HG02973 (cell line): ENCODE data around the gene SCUBE1.

Source experiments
- ATAC-seq: cut with Tn5 transposase; IDR thresholded peaks from one replicate; pipeline ENCODE4 v1.9.1; 2021; ENCODE audit warnings: moderate library complexity; ENCODE audit not compliant: unreplicated experiment

The SCUBE1 gene

DNA sequence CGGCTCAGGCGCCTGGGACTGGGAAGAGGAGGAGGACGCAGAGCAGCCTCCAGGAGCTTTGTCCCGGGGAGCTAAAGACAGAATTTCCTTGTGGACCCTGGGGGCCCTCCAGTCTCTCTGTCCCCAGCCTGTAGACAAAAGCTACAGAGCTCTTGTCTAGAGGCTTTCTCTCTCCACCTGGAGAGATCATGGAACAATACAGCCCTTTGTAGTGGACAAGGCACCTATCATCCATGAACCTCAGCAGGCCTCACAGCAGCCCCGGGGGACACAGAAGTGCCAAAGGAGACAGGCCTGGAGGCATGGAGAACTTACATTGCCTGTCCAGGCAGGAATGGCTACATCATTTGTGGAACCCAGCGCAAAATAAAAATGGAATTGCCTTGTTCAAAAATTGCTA lies 100.5 kb downstream of the SCUBE1 start:
- ATAC-seq = no peak

DNA sequence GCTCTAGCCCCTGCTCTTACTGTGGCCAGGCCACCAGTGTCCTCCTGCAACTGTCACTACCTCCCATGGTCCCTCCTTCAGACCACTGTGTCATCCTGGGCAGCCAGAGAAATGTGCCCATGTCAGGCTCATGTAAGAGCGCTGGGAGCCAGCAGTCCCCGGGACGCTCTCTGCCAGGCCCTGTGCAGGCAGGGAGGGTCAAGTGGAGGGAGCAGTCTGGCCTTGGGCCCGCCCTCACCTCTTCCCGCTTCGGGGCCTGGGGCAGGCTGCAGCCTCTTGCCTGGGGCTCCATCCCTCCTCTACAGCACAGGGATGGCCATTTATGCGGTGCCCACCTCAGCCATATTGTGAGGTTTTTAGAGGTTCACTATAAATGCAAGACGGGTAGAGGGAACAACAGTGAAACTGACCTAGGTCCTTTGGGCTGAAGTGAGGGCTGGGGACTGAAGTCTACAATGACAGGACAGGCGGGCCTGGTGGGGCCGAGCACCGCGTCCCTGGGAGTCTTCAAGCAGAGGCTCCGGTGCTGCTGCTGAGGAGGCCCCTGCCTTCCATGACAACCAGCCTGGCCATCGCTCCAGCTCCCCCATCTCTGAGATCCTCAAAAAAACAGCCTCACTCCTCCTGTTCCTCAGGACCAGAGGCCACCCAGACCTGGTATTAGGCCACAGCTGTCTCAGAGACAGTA lies 101.3 kb downstream of the SCUBE1 start:
- ATAC-seq = no peak

DNA sequence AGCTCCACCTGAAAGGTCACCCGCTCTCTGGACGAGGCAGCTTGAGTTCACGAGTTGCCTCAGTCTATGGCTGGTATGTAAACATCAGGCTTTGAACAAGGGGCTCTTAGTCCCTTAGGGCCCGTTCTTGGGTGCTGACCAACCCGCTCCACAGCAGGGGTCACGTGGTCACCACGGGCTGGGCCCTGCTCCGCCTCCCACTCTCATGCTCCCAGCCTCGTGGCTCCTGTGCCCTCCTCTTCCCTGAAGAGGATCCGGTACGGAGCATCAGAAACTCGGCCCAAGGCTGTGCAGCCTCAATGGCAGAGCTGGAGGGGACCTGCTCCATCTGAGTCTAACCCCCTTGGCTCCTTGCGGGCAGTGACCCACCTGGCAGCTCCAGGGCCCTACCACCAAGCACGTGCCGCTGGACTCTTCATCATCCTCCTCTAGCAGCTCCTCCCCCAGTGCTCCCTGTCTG lies 102.0 kb downstream of the SCUBE1 start:
- ATAC-seq = no peak

GRCh38 chr22:43240614-43241013 lies 102.6 kb downstream of the SCUBE1 start:
- ATAC-seq = no peak

- no peak for ATAC-seq
Measured at GRCh38 chr22:43239956-43240355, 103.2 kb downstream of the SCUBE1 start.

GRCh38 chr22:43239193-43239780 lies 103.9 kb downstream of the SCUBE1 start:
- no peak for ATAC-seq

GRCh38 chr22:43238526-43239006 lies 104.6 kb downstream of the SCUBE1 start:
- no peak for ATAC-seq

DNA sequence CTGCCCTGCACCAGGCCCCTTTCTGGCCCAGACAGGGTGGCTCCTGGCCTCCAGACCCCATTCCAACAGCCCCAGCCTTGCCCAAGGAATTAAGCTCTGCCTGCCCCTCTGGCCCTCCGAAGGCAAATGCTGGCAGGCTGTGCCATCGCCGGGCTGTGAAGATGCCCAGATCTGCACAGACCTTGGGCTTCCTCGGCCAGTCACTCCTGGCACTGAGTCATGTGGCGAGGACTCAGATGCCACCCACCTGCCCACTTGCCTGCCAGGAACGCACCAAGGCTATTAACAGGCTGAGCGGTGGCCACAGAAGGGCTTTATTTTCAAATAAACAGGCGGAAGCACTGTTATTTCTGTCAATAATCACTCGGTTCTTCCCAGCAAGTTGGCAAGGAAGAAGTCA lies 105.9 kb downstream of the SCUBE1 start:
- ATAC-seq = no peak

- ATAC-seq = no peak
Measured at GRCh38 chr22:43236411-43237166, 106.6 kb downstream of the SCUBE1 start.

GRCh38 chr22:43235445-43236409 lies 107.4 kb downstream of the SCUBE1 start:
- no peak for ATAC-seq

DNA sequence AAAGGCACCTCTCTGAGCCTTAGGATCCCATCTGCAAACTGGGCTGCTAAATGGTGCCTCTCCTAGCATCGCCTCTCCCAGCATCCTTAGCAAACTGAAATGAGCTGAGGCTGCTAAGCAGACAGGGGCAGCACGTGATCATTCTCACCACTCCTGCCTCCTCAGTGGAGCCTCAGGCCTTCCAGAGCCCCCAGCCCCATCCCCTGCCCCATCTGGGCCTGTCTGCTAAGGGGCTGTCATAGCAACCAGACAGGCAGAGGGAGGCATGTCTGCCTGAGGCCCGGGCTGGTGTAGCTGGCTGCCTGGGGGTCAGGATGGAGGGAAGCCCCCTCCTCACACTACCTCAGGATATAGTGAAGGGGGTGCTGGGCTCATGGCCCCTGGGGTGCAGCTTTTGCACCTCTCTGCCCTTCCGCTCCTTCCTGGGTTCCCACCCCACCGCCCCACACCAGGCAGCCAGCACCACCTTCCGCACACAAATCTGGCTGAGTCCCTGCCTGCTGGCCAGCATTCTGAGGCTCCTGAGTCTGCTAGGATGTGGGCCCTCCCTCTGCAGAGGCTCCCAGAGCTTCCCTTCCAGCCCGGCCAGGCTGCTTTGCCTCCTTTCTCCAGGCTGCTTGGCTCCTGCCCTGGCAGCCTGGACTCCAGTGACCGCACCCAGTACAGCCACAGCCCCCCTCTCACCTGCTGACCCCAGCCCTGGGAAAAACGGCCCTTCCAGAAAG lies 108.7 kb downstream of the SCUBE1 start:
- ATAC-seq = no peak

DNA sequence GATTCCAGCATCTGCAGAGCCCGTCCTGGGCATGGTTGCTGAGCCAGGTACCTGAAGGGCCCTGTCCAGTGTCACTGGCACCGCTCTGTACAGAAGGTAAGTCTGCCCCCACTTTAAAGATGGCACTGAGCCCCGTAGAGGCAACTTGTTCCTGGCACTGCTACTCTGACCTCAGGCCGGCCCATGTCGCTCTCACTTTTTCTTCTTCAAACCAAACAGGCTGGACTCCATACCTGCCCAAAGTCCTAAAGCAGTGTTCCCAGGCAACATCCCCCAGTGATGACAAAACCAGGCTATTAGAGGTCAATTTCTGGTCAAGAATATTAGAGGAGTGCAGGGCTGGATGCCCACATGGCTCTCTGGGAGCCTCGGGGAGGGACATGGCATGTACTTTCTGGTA lies 109.6 kb downstream of the SCUBE1 start:
- ATAC-seq = no peak

GRCh38 chr22:43232445-43232844 lies 110.7 kb downstream of the SCUBE1 start:
- ATAC-seq = no peak

DNA sequence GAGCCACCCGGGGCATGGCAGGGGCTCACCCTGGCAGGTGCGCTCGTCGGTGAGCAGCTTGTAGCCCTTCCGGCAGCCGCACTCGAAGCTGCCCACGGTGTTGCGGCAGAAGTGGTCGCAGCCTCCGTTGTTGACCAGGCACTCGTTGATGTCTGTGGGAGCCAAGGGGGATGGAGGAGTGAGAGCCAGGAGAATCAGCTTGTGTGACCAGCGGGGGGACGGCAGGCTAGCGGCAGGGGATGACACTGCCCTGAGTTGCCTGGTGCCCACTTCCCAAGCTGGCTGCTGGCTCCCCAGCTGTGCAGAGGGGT lies 111.5 kb downstream of the SCUBE1 start:
- ATAC-seq = no peak

DNA sequence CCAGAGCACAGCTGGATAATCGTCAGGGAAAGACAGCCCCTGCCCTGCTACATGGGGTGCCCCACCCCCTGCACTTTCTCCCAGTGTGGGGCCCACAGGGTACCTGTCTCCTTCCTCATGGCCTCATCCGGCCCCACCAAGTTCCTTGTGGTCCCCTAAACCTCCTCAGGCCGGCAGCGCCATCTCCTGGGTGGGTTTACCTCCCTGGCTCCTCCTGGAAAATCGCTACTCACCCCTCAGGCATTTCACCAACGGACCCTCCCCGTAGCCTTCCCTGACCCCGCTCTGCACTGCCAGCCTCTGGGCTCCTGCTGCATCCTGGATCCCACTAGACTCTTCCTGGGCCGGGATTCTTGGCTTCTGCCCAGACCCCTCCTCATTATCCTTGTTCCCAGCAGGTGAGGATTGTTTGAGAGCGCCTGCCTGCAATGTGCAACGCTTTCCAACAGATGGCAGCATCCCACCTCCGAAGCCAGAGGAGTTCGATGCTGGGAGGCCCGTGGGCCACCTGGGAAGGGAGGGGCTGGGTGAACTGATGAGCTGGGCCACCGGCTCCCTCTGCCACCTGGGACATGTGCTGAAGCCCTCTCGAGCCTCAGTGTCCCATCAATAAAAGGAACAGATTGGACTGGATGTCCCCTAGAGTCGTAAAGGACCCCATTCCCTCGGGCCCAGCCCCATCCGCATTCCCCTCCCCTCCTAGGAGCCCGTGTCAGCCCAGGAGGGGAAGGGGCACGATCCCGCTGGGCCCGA lies 112.0 kb downstream of the SCUBE1 start:
- no peak for ATAC-seq

DNA sequence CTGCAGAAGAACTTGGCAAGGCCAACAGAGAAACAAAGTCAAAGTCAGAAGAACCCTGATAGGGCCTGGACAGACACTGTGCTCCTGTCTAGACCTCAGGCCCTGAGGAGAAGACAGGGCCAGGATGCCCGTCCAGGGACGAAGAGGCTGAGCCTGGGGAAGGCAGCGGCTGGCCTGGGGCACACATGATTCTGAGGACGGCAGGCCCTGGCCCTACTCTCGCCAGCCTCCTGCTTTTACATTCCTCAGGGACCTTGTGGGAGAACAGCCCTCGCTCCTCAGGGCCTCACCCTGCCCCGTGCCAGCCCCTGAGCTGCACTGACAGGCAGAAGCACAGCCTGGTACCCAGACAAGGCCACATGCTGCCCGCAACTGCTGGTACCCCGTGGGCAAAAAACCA lies 112.6 kb downstream of the SCUBE1 start:
- no peak for ATAC-seq

DNA sequence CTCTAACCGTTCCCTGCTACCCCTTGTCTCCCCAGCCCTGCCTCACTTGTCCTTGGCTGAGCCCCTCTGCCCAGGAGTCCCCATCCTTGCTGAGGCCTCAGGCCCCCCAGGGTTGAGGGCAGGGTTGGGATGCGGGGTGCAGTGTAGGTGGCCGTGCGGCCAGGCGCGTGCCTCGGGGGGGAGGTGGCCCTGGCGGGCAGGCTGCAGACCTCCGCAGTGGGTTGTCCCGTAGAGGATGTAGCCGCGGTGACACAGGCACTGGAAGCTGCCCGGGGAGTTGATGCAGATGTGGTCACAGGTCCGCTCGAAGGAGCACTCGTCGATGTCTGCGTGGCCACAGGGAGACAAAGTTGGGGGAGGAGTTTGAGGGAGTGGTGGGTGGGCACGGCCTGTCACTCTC lies 114.3 kb downstream of the SCUBE1 start:
- ATAC-seq = no peak

- no peak for ATAC-seq
Measured at GRCh38 chr22:43228330-43228729, 114.8 kb downstream of the SCUBE1 start.

DNA sequence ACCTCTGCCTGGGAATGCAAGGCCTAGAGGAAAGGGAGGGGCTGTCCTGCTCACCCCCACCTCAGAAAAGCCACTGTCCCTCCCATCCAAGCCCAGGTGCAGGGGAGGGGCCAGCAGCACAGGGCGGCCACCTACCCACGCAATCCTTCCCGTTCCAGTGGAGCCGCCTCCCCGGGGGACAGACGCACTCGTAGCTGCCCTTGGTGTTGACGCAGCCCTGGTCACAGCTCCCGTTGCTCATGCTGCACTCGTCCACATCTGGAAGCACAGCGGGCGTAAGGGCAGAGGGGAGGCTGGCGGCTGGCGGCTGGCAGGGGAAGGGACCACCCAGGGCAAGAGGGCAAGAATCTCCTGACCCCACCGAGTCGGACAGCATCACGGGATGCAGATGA lies 115.9 kb downstream of the SCUBE1 start:
- ATAC-seq = no peak
